Measurements from ENCODE around the gene PJVK. TPM values are rescaled to one million over a fixed set of nuclear protein-coding genes. Genes with fewer than 3 reads are reported as not detected.
"Not testable (repeated sequence)": the region's sequence is repeated elsewhere in the genome, so short reads cannot be mapped to it uniquely, and the experiment has no call there.

Gene PJVK
- total RNA-seq, 1 donor from 2014 or later, result 0.91 TPM

DNA sequence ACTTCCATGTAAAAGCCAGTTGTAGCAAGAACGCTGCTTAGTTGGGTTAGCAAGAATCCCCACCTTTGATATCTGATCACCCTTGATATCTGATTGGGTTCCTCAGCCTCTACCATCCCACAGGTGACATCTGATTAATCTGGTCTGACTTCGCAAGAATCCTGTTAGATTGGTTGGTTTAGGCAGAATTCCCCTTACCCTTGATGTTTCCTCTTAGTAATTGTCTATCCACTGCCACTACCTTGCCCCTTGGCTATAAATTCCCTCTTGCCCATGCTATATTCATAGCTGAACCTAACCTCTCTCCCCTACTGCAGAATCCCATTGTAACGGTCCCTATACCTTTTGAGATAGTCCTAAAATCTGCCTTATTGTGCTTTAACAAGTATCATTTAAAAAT lies 33.3 kb upstream of the PJVK start:
- Histone ChIP-seq H3K4me3 (no peak overlapping the region), H3K27me3 (ENCODE audit: low read depth) (no peaks in the 10 kb centered on the region), H3K36me3 (peaks cover 3% of the 10 kb centered on the region), H3K4me1 (peaks cover 24% of the 10 kb centered on the region), H3K9me3 (replicated peaks) (no peaks in the 10 kb centered on the region), H3K27ac (replicated peaks) (no peak overlapping the region)
- intact Hi-C loops (cut with micrococcal nuclease), result no loop called here
- DNase-seq, result no peak
- TF ChIP-seq, protein P1, sequence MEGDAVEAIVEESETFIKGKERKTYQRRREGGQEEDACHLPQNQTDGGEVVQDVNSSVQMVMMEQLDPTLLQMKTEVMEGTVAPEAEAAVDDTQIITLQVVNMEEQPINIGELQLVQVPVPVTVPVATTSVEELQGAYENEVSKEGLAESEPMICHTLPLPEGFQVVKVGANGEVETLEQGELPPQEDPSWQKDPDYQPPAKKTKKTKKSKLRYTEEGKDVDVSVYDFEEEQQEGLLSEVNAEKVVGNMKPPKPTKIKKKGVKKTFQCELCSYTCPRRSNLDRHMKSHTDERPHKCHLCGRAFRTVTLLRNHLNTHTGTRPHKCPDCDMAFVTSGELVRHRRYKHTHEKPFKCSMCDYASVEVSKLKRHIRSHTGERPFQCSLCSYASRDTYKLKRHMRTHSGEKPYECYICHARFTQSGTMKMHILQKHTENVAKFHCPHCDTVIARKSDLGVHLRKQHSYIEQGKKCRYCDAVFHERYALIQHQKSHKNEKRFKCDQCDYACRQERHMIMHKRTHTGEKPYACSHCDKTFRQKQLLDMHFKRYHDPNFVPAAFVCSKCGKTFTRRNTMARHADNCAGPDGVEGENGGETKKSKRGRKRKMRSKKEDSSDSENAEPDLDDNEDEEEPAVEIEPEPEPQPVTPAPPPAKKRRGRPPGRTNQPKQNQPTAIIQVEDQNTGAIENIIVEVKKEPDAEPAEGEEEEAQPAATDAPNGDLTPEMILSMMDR (IDR thresholded peaks at IDR 0.05; ENCODE audit: borderline replicate concordance), result no peak

DNA sequence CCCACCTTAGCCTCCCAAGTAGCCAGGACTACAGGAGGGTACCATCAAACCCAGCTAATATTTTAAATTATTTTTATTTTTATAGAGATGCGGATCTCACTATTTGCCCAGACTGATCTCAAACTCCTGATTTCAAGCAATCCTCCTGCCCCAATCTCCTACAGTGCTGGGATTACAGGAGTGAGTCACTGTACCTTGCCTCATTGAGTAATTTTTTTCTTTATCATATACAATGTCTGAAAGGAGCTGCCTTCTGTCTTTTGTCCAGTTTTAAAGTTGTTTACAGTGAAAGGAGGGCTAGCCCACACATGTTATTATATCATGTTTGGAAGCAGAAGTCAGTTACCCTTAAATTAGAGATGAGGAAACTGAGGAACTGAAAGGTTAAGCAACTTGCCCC lies 32.8 kb upstream of the PJVK start:
- intact Hi-C loops (cut with micrococcal nuclease), result no loop called here
- Histone ChIP-seq H3K27me3 (ENCODE audit: low read depth) (no peaks in the 10 kb centered on the region), H3K9me3 (replicated peaks) (no peaks in the 10 kb centered on the region), H3K27ac (replicated peaks) (no peak overlapping the region), H3K36me3 (peaks cover 3% of the 10 kb centered on the region), H3K4me3 (no peak overlapping the region), H3K4me1 (peaks cover 19% of the 10 kb centered on the region)
- TF ChIP-seq, protein P1 (IDR thresholded peaks at IDR 0.05; ENCODE audit: borderline replicate concordance), result no peak
- DNase-seq, result no peak

DNA sequence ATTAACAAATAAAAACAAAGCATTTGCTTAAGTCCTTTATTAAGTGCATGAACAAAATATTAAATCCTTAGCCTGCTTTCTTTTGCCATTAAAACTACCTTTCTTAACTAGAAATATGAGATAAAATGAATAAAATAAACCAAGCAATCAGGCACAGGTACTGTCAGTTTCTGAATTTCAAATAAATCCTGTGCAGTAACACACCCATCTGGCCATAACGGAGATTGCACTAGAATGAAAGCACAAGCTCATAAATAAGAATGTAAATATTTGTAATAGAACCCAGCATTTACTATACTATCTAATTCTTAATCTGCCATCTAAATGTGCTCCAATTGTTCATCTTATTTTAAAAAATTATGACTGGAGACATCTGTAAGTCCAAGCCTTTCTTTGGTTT lies 32.1 kb upstream of the PJVK start:
- Histone ChIP-seq H3K36me3 (peaks cover 3% of the 10 kb centered on the region), H3K9me3 (replicated peaks) (peaks cover 4% of the 10 kb centered on the region), H3K27ac (replicated peaks) (no peak overlapping the region), H3K27me3 (ENCODE audit: low read depth) (no peaks in the 10 kb centered on the region), H3K4me1 (peaks cover 12% of the 10 kb centered on the region), H3K4me3 (no peak overlapping the region)
- DNase-seq, result no peak
- intact Hi-C loops (cut with micrococcal nuclease), result no loop called here
- TF ChIP-seq, protein P1 (IDR thresholded peaks at IDR 0.05; ENCODE audit: borderline replicate concordance), result no peak

DNA sequence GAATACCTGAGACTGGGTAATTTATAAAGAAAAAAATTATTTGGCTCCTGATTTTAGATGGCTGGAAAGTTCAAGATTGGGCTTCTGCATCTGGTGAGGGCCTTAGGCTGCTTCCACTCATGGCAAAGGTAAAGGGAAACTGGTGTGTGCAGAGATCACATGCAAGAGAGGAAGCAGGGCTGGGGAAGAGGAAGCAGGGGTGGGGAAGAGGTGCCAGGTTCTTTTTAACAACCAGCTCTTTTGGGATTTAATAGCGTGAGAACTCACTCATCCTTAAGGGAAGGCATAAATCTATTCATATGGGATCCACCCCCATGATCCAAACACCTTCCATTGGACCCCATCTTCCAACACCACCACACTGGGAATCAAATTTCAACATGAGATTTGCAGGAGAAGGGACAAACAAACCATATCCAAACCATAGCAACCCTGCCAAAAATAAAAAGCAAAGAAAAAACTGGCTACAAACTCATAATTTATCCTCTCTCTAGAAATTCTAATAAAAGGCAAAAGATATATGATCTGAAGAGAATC lies 30.6 kb upstream of the PJVK start:
- no peak overlapping the region for H3K27ac ChIP-seq (replicated peaks)
- no peak overlapping the region for H3K4me3 ChIP-seq
- no peak for DNase-seq
- H3K27me3 ChIP-seq (ENCODE audit: low read depth), result no peaks in the 10 kb centered on the region
- peaks cover 18% of the 10 kb centered on the region for H3K9me3 ChIP-seq (replicated peaks)
- peaks cover 3% of the 10 kb centered on the region for H3K36me3 ChIP-seq
- H3K4me1 ChIP-seq, result peaks cover under 1% of the 10 kb centered on the region
- TF ChIP-seq, protein P1 (IDR thresholded peaks at IDR 0.05; ENCODE audit: borderline replicate concordance), result no peak
- intact Hi-C loops (cut with micrococcal nuclease), result no loop called here

DNA sequence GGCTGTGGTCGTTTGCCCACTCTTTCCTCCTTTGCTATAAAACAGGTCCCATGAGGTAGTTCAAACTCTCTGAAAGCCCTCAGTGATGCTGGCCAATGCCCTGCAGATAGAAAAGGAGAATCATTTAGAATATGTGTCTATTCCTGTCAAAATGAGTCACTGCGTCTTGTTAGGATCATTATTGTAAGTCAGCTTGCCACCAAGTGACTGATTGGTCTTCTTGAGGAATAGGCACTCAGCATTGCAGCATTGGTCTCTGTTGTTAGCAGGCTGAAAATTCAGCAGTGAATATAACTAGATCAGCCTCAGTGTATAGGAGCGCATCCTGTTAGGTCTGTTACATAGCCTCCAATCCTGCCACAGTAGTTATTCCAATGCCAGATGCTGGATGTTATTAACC lies 29.1 kb upstream of the PJVK start:
- Histone ChIP-seq H3K9me3 (replicated peaks) (peaks cover 23% of the 10 kb centered on the region), H3K27me3 (ENCODE audit: low read depth) (no peaks in the 10 kb centered on the region), H3K27ac (replicated peaks) (no peak overlapping the region), H3K36me3 (peaks cover 12% of the 10 kb centered on the region), H3K4me1 (no peaks in the 10 kb centered on the region), H3K4me3 (no peak overlapping the region)
- intact Hi-C loops (cut with micrococcal nuclease), result no loop called here
- no peak for DNase-seq
- TF ChIP-seq, protein P1 (IDR thresholded peaks at IDR 0.05; ENCODE audit: borderline replicate concordance), result no peak

DNA sequence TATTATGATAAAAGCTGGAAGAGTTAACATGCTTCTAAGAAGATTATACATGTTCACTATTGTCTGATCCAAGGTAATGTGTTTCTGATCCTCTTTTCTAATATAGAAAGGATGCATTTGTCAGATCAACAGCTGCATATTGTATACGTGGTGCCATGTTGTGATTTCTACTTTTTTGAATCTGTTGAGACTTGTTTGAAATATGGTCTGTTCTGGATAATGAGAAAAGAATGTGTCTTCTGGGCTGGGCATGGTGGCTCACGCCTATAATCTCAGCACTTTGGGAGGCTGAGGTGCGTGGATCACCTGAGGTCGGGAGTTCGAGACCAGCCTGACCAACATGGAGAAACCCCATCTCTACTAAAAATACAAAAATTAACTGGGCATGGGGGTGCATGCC lies 27.4 kb upstream of the PJVK start:
- H3K27me3 ChIP-seq (ENCODE audit: low read depth); intact Hi-C loops (cut with micrococcal nuclease); DNase-seq; H3K27ac ChIP-seq (replicated peaks); H3K4me1 ChIP-seq; H3K4me3 ChIP-seq: not testable (repeated sequence)
- peaks cover 23% of the 10 kb centered on the region for H3K9me3 ChIP-seq (replicated peaks)
- peaks cover 26% of the 10 kb centered on the region for H3K36me3 ChIP-seq
